MCF 10A (cell line): ENCODE data around the gene EGR4. TPM values are rescaled to one million over a fixed set of nuclear protein-coding genes. Genes with fewer than 3 reads are reported as not detected.

Experiments
- BruUV-seq: library from RNA; stranded (reverse); fragments of 400-500 nt; replicated peaks from 2 replicates; lab custom pipeline; 2021; lab: Mats Ljungman, UMichigan
- CTCF ChIA-PET: fragments of 300-600 bp; sonication (Branson Sonifier 250); formaldehyde crosslinking; extraction: SDS; loops from one replicate; lab custom pipeline; 2021; ENCODE audit warnings: antibody characterized with exemption, inconsistent platforms; lab: Yijun Ruan, JAX
- POLR2A ChIA-PET: fragments of 300-600, 350-650 bp; sonication (Branson Sonifier 250); formaldehyde crosslinking; extraction: SDS; loops from one replicate; lab custom pipeline; 2020; ENCODE audit warnings: antibody characterized with exemption, inconsistent platforms; lab: Yijun Ruan, JAX
- DNase-seq: peaks from one replicate; pipeline ENCODE4 v3.0.0-alpha.2; 2018; ENCODE audit not compliant: unreplicated experiment
- H3K27ac Mint-ChIP-seq: one replicate; pipeline ENCODE4 v1.8.0; 2022; ENCODE audit warnings: mild to moderate bottlenecking, low read depth, mixed read lengths; ENCODE audit not compliant: unreplicated experiment
- H3K27me3 Mint-ChIP-seq: one replicate; pipeline ENCODE4 v1.8.0; 2022; ENCODE audit warnings: mixed read lengths; ENCODE audit not compliant: insufficient read depth, unreplicated experiment
- H3K36me3 Mint-ChIP-seq: one replicate; pipeline ENCODE4 v1.8.0; 2022; ENCODE audit warnings: mild to moderate bottlenecking, moderate library complexity, mixed read lengths; ENCODE audit not compliant: insufficient read depth, unreplicated experiment
- H3K4me1 Mint-ChIP-seq: one replicate; pipeline ENCODE4 v1.8.0; 2022; ENCODE audit warnings: mixed read lengths; ENCODE audit not compliant: insufficient read depth, unreplicated experiment
- H3K4me3 Mint-ChIP-seq: one replicate; pipeline ENCODE4 v1.8.0; 2022; ENCODE audit warnings: mild to moderate bottlenecking, moderate library complexity, mixed read lengths; ENCODE audit not compliant: unreplicated experiment
- H3K9me3 Mint-ChIP-seq: one replicate; pipeline ENCODE4 v1.8.0; 2022; ENCODE audit warnings: mixed read lengths; ENCODE audit not compliant: unreplicated experiment
- CTCF ChIP-seq: fragments of 200-600 bp; IDR thresholded peaks from one replicate; pipeline ENCODE4 v1.8.0; 2022; ENCODE audit warnings: antibody characterized with exemption, mild to moderate bottlenecking; ENCODE audit not compliant: unreplicated experiment
- intact Hi-C: fragments of 100-400 bp; cut with micrococcal nuclease; formaldehyde crosslinking; loops from 2 replicates; pipeline ENCODE4 v1.14.1; 2022
- total RNA-seq: library from RNA; stranded (reverse); gene quantifications from 2 replicates; pipeline ENCODE4 v1.2.3, GENCODE V29; 2022

Gene EGR4
- total RNA-seq, 1 experiment from 2014 or later, result 0.37 TPM

GRCh38 chr2:73334620-73335019, 41.3 kb upstream of the EGR4 start:
- BruUV-seq, result no TSS peak
- DNase-seq, result no peak

GRCh38 chr2:73334045-73334444, 40.7 kb upstream of the EGR4 start:
- Mint-ChIP-seq H3K27ac (no peak overlapping the region), H3K9me3 (peaks cover 8% of the 10 kb centered on the region), H3K27me3 (peaks cover 24% of the 10 kb centered on the region), H3K4me1 (no peaks in the 10 kb centered on the region), H3K36me3 (no peaks in the 10 kb centered on the region), H3K4me3 (no peak overlapping the region)
- no TSS peak for BruUV-seq
- intact Hi-C loops, result no loop called here
- ChIA-PET CTCF (interaction anchor here (0.9 kb wide), 1 partner anchor 44 kb away, joined by 3 read pairs; no protein-coding TSS in a partner anchor), POLR2A (interaction anchor here (0.6 kb wide), 1 partner anchor 67 kb away, joined by 3 read pairs; no protein-coding TSS in a partner anchor)
- TF ChIP-seq CTCF, result no peak
- DNase-seq, result no peak

More at GRCh38 chr2:73334620-73335019, 41.3 kb upstream of the EGR4 start:
- CTCF ChIA-PET, result interaction anchor here (0.9 to 1.3 kb wide), 2 partner anchors 25 to 45 kb away, joined by 3 to 4 read pairs; no protein-coding TSS in a partner anchor
- Mint-ChIP-seq H3K4me1 (no peaks in the 10 kb centered on the region), H3K4me3 (no peak overlapping the region), H3K27ac (no peak overlapping the region), H3K36me3 (no peaks in the 10 kb centered on the region), H3K9me3 (peaks cover 8% of the 10 kb centered on the region), H3K27me3 (peaks cover 19% of the 10 kb centered on the region)
- POLR2A ChIA-PET, result interaction anchor here (0.6 kb wide), 1 partner anchor 67 kb away, joined by 3 read pairs; no protein-coding TSS in a partner anchor
- intact Hi-C loops, result no loop called here
- TF ChIP-seq CTCF, result no peak

- Mint-ChIP-seq H3K36me3 (no peaks in the 10 kb centered on the region), H3K27me3 (peaks cover 26% of the 10 kb centered on the region), H3K9me3 (peaks cover 8% of the 10 kb centered on the region), H3K4me3 (no peak overlapping the region), H3K27ac (no peak overlapping the region), H3K4me1 (no peaks in the 10 kb centered on the region)
- intact Hi-C loops, result no loop called here
- no TSS peak for BruUV-seq
- CTCF ChIA-PET, result interaction anchor here (0.9 kb wide), 1 partner anchor 44 kb away, joined by 3 read pairs; no protein-coding TSS in a partner anchor
- TF ChIP-seq CTCF, result no peak
- POLR2A ChIA-PET, result no interaction called here
- DNase-seq, result no peak
These were observed 40.2 kb upstream of the EGR4 start for GRCh38 chr2:73333564-73333963.

GRCh38 chr2:73324126-73324725, 30.9 kb upstream of the EGR4 start:
- BruUV-seq, result no TSS peak
- CTCF ChIA-PET, result interaction anchor here (0.6 kb wide), 2 partner anchors 34 to 336 kb away, joined by 3 read pairs; no protein-coding TSS in a partner anchor
- peaks cover 96% of the 10 kb centered on the region for H3K27me3 Mint-ChIP-seq
- no peaks in the 10 kb centered on the region for H3K9me3 Mint-ChIP-seq
- DNase-seq, result no peak
- no peak overlapping the region for H3K27ac Mint-ChIP-seq
- intact Hi-C loops, result no loop called here
- no peak for TF ChIP-seq CTCF
- no peak overlapping the region for H3K4me3 Mint-ChIP-seq
- POLR2A ChIA-PET, result interaction anchor here (0.6 kb wide), 1 partner anchor 208 kb away, joined by 3 read pairs; no protein-coding TSS in a partner anchor
- no peaks in the 10 kb centered on the region for H3K4me1 Mint-ChIP-seq
- no peaks in the 10 kb centered on the region for H3K36me3 Mint-ChIP-seq
